Testis (tissue), 3 donors: ENCODE results near the gene SDHB. TPM values are rescaled to one million over a fixed set of nuclear protein-coding genes. Genes with fewer than 3 reads are reported as not detected.

Experiments
- DNase-seq: peaks from one replicate; pipeline ENCODE4 v3.0.0-alpha.2; 2019
- H3K27ac ChIP-seq, 2 donors: fragments of 200-600 bp; sonication (generic); one replicate each; pipeline ENCODE4 v1.5.1; 2019
- H3K27me3 ChIP-seq: fragments of 200-600 bp; sonication (generic); one replicate; pipeline ENCODE4 v1.5.1; 2019
- H3K36me3 ChIP-seq: fragments of 200-600 bp; sonication (generic); one replicate; pipeline ENCODE4 v1.5.1; 2017; ENCODE audit warnings: low read depth; ENCODE audit errors: missing control alignments
- H3K4me1 ChIP-seq: fragments of 200-600 bp; sonication (generic); one replicate; pipeline ENCODE4 v1.5.1; 2019
- H3K4me3 ChIP-seq, 2 donors: fragments of 200-600 bp; sonication (generic); one replicate each; pipeline ENCODE4 v1.5.1; 2017 to 2019
- H3K9me3 ChIP-seq: fragments of 200-600 bp; sonication (generic); one replicate; pipeline ENCODE4 v1.5.1; 2017
- CTCF ChIP-seq, 3 experiments: fragments of 450-650 bp in 2 of 3; fragments of 200-600 bp in 1 of 3; sonication (generic) in 1 of 3; IDR thresholded peaks; one replicate each; pipeline ENCODE4 v1.5.1; 2016 to 2019; ENCODE audit warnings: antibody characterized with exemption in 3 of 3, mild to moderate bottlenecking in 2 of 3, moderate library complexity in 1 of 3
- POLR2A ChIP-seq: fragments of 450-650 bp; IDR thresholded peaks from one replicate; pipeline ENCODE4 v1.6.1; 2017; ENCODE audit warnings: antibody characterized with exemption, mild to moderate bottlenecking, moderate library complexity
- WGBS, 2 donors: methylation state at CpG; one replicate each; pipeline ENCODE4 v1.1.5; 2018; 5-methylcytosine and 5-hydroxymethylcytosine counted together
- intact Hi-C: fragments of 100-400 bp; cut with DNase I; formaldehyde crosslinking; loops from one replicate; pipeline ENCODE4 v1.15.1; 2023; ENCODE audit warnings: low total_unique reads
- polyA plus RNA-seq: library from polyadenylated mRNA; stranded (reverse); fragments of 350-450 nt; fragmentation: Illumina TruSeq; extraction: RNeasy Lipid Tissue Mini Kit (QIAGEN cat#74804); gene quantifications from one replicate; pipeline ENCODE4 v1.2.3, GENCODE V29; 2014; ENCODE audit warnings: low read depth, low replicate concordance; ENCODE audit not compliant: insufficient read depth
- total RNA-seq, 2 donors: library from RNA; depleted of rRNA; stranded (reverse); fragments of >200 nt; gene quantifications; one replicate each; pipeline ENCODE4 v1.2.3, GENCODE V29; 2016

The SDHB gene
- total and polyA plus RNA-seq, 3 donors from 2014 or later: 96.1 to 160 (median 107) TPM

- no peaks in the 10 kb centered on the region for H3K36me3 ChIP-seq
- no peak for TF ChIP-seq POLR2A
- no peak for TF ChIP-seq CTCF (IDR thresholded peaks at IDR 0.05)
- no peak overlapping the region for H3K27ac ChIP-seq
- 66 to 73% methylated on average over 11 of the region's 11 CpGs for WGBS, 2 donors
- H3K4me3 ChIP-seq: no peak overlapping the region
- intact Hi-C loops: loop anchor here (5.0 kb wide), 1 partner anchor 177 kb away; no protein-coding TSS in a partner anchor
- no peaks in the 10 kb centered on the region for H3K4me1 ChIP-seq
- H3K9me3 ChIP-seq: no peaks in the 10 kb centered on the region
- no peak for DNase-seq
- no peaks in the 10 kb centered on the region for H3K27me3 ChIP-seq
These were observed 6.5 kb upstream of the SDHB start for GRCh38 chr1:17060306-17060749.

- Histone ChIP-seq H3K4me3 (no peak overlapping the region), H3K36me3 (no peaks in the 10 kb centered on the region), H3K27ac (no peak overlapping the region), H3K9me3 (no peaks in the 10 kb centered on the region), H3K4me1 (no peaks in the 10 kb centered on the region), H3K27me3 (no peaks in the 10 kb centered on the region)
- intact Hi-C loops: loop anchor here (5.0 kb wide), 1 partner anchor 178 kb away; no protein-coding TSS in a partner anchor
- TF ChIP-seq CTCF (IDR thresholded peaks at IDR 0.05) (peak in 2 of 3 experiments; percentile 50 to 52), POLR2A (no peak)
- peak; percentile 80 for DNase-seq
- 42 to 43% methylated on average over 11 to 12 of the region's 12 CpGs for WGBS, 2 donors
These were observed 5.8 kb upstream of the SDHB start for GRCh38 chr1:17059391-17060305.

GRCh38 chr1:17056551-17056950 lies 2.7 kb upstream of the SDHB start:
- WGBS, 2 donors: 79 to 83% methylated on average over 4 of the region's 4 CpGs
- Histone ChIP-seq H3K27ac (no peak overlapping the region), H3K36me3 (no peaks in the 10 kb centered on the region), H3K9me3 (no peaks in the 10 kb centered on the region), H3K27me3 (no peaks in the 10 kb centered on the region), H3K4me1 (peaks cover 11% of the 10 kb centered on the region), H3K4me3 (no peak overlapping the region)
- DNase-seq: no peak
- TF ChIP-seq CTCF (IDR thresholded peaks at IDR 0.05) (no peak), POLR2A (no peak)
- intact Hi-C loops: no loop called here

GRCh38 chr1:17055801-17056200 lies 2.0 kb upstream of the SDHB start:
- no peak for TF ChIP-seq CTCF (IDR thresholded peaks at IDR 0.05)
- peaks cover 11% of the 10 kb centered on the region for H3K4me1 ChIP-seq
- 91 to 93% methylated on average over 7 of the region's 7 CpGs for WGBS, 2 donors
- intact Hi-C loops: no loop called here
- DNase-seq: no peak
- no peaks in the 10 kb centered on the region for H3K36me3 ChIP-seq
- H3K27ac ChIP-seq: no peak overlapping the region
- H3K4me3 ChIP-seq: no peak overlapping the region
- H3K9me3 ChIP-seq: no peaks in the 10 kb centered on the region
- H3K27me3 ChIP-seq: no peaks in the 10 kb centered on the region
